Midbrain (tissue), 1 donor: ENCODE measurements around the gene WNT3.
"Not testable (repeated sequence)": the region's sequence is repeated elsewhere in the genome, so short reads cannot be mapped to it uniquely, and the experiment has no call there.

Experiments
- DNase-seq: peaks from one replicate; lab custom pipeline; 2025; lab: John Stamatoyannopoulos, UW

Gene WNT3, protein sequence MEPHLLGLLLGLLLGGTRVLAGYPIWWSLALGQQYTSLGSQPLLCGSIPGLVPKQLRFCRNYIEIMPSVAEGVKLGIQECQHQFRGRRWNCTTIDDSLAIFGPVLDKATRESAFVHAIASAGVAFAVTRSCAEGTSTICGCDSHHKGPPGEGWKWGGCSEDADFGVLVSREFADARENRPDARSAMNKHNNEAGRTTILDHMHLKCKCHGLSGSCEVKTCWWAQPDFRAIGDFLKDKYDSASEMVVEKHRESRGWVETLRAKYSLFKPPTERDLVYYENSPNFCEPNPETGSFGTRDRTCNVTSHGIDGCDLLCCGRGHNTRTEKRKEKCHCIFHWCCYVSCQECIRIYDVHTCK

DNA sequence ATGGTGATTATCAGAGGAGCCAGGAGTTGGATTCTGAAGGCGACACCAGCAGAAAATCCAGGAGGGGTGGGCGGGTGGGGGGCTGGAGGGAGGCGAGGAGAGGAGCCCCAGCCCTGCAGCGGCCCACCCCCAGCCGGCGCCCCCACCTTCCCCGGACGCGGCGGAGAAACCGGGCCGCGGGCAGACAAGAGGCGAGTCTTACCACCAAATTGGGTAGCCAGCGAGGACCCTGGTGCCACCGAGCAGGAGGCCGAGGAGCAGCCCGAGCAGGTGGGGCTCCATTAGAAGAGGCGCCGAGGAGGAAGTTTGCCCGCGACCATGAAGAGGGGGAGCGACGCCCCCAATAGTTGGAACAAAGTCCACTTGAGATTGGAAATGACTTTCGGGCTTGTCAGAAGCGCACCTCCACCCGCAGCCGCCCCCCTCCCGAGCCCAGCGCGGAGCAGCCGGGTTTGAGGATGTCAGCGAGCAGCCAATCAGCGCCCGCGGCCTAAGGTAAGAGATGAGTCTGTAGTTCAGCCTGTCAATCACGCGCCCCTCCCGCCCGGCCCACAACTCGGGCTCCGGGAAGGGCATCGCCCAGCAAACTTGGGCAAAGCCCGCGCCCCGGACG is at the start of gene WNT3:
Gene WNT3 (minus strand): TSS at position 377 of the 613 bp plus-strand sequence. CDS start 95 bp downstream, at position 282.
- no peak for DNase-seq

DNA sequence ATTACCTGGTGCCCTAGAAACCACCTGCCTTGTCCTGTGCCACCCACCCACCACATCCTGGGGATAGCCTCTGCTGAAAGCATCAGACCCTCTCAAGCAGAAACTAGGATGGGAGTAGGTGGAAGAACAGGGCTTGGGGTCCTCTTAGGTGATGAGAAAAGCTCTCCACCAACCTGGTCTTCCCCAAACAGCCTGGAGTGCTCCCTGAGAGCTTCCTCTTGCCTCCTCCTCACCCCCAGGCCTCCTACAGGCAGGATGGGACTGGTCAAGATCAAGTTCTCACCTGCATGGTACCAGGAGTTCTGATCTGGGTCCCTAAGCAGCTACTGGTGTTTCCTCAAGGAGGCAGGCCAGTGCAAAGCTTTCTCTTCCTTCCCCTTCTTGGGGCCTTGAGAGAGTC is 48.3 kb upstream of the WNT3 start:
- DNase-seq, result no peak

GRCh38 chr17:46866325-46866724 is 47.8 kb upstream of the WNT3 start:
- DNase-seq, result no peak

DNA sequence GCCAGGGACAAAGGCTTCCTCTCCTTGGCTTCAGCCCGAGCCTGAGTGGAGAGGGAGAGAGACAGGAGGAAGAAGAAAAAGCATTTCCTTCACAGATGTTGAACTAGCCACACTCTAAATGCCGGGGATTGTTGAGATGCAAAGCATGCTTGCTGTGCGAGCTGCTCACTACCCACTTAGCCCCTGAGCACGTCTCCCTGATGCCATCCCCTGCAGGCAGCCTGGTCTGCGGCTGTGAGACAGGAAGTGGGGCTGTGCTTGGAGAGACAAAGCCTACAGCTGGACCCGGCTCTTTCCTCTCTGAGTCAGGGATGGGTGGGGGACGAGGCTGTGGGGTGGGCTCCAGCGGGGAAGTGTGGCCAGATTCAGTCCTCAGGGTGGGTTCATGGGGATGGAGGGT is 46.6 kb upstream of the WNT3 start:
- DNase-seq, result no peak

DNA sequence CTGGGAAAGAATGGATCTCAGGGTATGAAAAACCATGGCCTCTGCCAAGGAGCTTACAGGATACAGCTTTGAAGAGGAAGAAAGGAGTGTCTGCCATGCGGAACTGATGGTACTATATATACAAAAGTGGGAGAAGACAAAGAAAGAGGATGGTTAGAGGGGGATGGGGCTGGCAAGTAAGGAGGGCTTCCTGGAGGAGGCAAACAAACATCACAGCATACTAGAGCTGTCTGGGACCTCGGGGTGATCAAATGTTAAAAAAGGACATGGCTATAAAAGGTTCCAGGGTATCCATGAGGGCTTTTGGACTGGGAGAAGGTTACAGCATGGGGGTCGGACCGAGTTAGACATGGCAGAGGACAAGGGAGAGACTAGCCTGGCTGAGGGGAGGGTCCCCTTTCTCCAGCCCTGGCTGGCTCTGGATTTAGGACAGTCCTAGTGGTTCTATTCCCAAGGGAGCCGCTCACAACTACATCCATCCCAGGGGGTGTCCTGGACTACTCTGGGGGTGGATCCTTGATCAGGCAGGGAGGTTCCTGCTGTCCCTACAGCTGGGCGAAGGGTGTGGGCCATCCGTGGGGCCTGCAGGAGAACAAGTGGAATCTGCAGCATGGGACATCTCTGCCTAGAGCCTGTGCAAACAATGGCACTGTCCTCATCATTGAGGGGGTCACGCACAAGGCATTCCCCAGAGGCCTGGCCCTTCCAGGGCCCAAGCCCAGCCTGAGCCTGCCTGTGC is 45.1 kb upstream of the WNT3 start:
- no peak for DNase-seq

GRCh38 chr17:46862949-46863348 is 44.5 kb upstream of the WNT3 start:
- DNase-seq, result no peak

GRCh38 chr17:46859996-46860395 is 41.5 kb upstream of the WNT3 start:
- no peak for DNase-seq

DNA sequence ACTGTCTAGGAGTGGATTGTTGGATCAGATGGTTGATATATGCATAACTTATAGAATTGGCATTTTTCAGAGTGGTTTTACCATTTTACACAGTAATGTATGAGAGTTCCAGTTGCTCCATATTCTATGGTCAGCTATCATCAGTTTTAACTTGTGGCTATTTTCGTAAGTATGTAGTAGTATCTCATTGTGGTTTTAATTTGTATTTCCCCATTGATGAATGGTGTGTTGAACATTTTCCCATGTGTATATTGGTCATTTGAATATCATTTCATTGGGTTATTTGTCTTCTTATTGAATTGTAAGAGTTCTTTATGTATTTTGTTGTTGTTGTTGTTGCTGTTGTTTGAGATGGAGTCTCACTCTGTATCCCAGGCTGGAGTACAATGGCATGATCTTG is 39.1 kb upstream of the WNT3 start:
- DNase-seq, result no peak

- DNase-seq, result no peak
Observed at GRCh38 chr17:46854948-46855347, 36.5 kb upstream of the WNT3 start.

GRCh38 chr17:46854515-46854914 is 36.0 kb upstream of the WNT3 start:
- no peak for DNase-seq

- DNase-seq, result no peak
Observed at GRCh38 chr17:46853896-46854444, 35.5 kb upstream of the WNT3 start.

GRCh38 chr17:46851029-46851741 is 32.7 kb upstream of the WNT3 start, which contains the start of gene WNT9B:
WNT9B (plus strand) TSS chr17:46851583; CDS start chr17:46851639, 56 bp downstream.
- peak; percentile 8 for DNase-seq

- DNase-seq, result no peak
Observed at GRCh38 chr17:46850688-46851028, 32.2 kb upstream of the WNT3 start.

DNA sequence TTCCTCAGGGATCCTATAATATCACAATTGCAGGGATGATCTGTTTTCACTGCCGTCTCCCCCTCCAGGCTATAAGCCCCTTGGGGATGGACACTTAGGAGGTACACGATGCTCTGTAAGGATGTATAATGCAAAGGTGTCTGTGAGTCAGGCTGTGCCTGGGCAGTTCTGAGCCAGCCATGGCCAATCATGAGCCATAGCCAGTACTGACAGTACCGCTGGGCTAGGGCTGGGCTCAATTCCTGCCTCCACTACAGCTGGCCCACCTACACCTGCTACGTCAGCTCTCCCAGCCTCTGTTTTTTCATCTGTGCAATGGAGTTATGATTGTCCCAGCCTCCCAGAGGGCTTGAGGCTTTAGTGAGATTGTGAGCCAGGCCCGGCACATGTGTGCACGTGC is 30.0 kb upstream of the WNT3 start:
- no peak for DNase-seq

DNA sequence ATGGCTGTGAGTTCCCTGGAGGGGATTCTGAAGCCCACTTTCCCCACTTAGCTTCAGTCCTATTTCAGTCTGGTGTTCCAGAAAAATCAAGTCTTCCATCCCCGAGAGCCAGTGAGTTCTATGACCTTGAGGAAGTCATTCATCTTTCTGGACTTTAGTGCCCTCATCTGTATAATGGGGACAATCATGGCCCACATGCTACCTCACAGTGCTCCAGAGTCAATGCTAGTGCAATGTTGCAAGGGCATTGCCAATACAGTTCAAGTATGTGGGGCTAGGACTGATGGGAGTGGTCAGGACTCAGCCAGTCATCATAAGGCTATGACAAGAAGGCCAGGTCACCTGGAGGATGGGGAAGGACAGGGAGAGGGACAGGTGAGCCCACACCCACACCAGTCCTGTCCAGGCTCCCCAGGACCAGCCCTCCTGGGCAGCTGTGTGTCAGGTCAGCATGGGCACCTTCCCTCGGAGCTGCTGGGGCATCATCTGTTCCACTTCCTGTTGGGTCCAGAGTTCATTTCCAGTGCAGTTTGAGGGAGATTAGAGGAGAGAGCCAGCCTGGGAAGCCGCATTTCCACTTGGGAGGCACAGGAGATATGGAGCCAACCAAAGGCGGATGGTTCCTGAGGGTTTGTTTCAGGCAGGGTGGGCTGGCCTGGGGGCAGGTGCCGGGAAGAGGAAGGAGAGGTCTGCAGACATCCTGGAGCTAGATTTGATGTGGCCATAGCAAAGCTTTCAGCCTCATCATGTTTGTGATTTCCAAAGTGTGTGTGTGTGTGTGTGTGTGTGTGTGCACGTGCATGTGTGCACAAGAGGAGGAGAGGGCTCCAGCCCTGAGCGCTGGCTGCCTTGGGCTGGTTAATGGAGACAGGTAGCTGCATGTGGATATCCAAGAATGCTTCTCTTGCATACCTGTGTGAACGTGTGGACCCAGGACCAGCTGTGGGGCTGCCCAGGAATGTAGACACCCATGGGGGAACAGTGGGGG is 29.0 kb upstream of the WNT3 start:
- no peak for DNase-seq

- no peak for DNase-seq
Observed at GRCh38 chr17:46842835-46843234, 24.3 kb upstream of the WNT3 start.

DNA sequence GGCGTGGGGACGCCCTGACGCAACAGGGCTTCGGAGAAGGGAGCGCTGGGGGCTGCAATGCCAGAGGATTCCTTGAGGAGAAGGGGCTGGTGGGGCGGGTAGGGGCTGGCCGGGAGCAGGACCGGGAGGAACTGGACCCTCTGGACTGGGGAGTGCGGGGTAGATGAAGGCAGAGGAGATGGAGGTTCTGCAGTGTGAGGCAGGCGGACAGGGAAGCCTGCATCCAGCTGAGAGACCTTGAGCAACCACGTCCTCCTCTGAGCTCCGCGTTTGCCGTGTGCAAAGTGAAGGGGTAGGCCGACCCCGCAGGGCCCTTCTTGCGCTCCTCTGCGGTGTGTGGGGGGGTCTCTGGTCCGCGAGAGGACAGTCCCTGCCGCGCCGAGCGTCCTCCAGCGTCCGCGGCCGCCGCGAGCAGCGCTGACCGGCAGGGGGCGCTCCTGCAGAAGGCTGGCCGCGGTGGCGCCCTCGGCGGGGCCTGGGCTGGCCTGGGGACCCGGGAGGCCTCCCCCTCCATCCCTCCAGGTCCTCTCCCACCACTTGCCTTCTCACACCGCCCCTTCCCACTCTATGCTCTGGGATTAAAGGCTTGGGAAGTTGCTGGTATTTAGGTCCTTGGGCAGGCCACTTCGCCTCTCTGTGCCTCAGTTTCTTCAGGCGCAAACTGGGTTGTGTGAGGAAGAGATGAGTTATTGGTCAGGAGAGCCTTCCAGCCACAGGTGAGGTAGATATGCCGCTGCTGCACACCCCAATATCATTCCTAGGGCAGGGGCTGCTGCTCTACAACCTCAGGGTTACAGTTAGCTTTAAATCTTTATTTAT is 23.3 kb upstream of the WNT3 start:
- DNase-seq, result no peak

DNA sequence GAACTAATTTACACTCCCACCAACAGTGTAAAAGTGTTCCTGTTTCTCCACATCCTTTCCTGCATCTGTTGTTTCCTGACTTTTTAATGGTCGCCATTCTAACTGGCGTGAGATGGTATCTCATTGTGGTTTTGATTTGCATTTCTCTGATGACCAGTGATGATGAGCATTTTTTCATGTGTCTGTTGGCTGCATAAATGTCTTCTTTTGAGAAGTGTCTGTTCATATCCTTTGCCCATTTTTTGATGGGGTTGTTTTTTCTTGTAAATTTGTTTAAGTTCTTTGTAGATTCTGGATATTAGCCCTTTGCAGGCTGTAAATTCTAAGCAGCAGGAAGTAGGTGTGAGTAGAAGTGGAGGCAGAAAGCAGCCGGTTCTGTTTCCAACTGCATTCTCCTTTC is 22.1 kb upstream of the WNT3 start:
- DNase-seq, result not testable (repeated sequence)

DNA sequence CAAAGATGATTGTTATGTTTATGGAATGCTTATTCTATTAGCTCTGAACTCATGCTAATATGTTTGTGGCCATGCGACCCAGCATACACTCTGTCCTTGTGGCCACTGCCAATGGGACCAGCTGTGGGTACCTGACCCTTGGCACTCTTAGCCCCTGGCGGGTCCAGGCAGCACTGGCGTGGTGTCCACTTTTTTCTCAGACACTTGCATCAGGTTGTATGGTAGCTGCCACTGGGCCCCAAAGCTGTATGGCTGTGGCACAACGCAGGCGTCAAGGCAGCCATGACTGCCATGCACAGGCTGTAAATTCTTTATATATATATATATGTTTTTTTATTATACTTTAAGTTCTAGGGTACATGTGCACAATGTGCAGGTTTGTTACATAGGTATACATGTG is 20.7 kb upstream of the WNT3 start:
- DNase-seq, result no peak

DNA sequence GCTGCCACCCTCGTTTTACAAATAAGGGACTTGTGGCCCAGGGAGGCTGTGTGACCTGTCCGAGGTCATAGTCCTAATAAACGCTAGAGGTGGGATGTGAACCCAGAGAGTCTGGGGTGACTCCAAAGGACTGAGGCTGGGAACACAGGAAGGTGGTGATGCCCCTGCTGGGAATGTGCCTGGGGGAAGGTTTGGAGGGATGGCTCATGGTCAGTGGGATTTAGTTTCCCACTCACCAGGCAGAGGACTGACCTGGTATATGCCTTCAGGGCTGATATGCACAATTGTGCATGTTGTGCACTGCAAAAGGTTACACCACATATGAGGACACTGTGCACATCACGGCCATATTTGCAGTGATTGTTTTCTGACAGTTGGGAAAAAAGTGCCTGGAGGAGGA is 19.0 kb upstream of the WNT3 start:
- DNase-seq, result no peak
